Thoracic aorta (tissue), 2 donors: ENCODE results near the gene BCKDK. TPM values are rescaled to one million over a fixed set of nuclear protein-coding genes. Genes with fewer than 3 reads are reported as not detected.

ENCODE experiments used
- ATAC-seq: fragments of 150-250 bp; one replicate; pipeline ENCODE4 v1.8.0; 2017; ENCODE audit warnings: low read depth; ENCODE audit not compliant: insufficient number of reproducible peaks, low FRiP score
- DNase-seq: peaks from one replicate; pipeline ENCODE4 v3.0.0-alpha.2; 2020; ENCODE audit warnings: low spot score
- H3K27ac ChIP-seq, 2 donors: fragments of 200-600 bp; sonication (generic); 1 replicate in 1 of 2; 2 replicates in 1 of 2; pipeline ENCODE4 v1.5.1; 2016; ENCODE audit warnings: mild to moderate bottlenecking in 2 of 2, moderate library complexity in 2 of 2
- H3K27me3 ChIP-seq: fragments of 200-600 bp; sonication (generic); replicated peaks from 2 replicates; pipeline ENCODE4 v1.6.0; 2016; ENCODE audit warnings: mild to moderate bottlenecking; ENCODE audit not compliant: insufficient read depth
- H3K36me3 ChIP-seq: fragments of 200-600 bp; sonication (generic); one replicate; pipeline ENCODE4 v1.5.1; 2016
- H3K4me1 ChIP-seq, 2 donors: fragments of 200-600 bp; sonication (generic); 1 replicate in 1 of 2; 2 replicates in 1 of 2; pipeline versions ENCODE4 v1.5.1 to v1.6.0; 2016; ENCODE audit warnings: low read depth in 2 of 2, mild to moderate bottlenecking in 1 of 2; ENCODE audit not compliant: control insufficient read depth in 1 of 2
- H3K4me3 ChIP-seq: fragments of 200-600 bp; sonication (generic); 2 replicates; pipeline ENCODE4 v1.5.1; 2016; ENCODE audit warnings: mild to moderate bottlenecking
- H3K9me3 ChIP-seq: fragments of 200-600 bp; sonication (generic); 2 replicates; pipeline ENCODE4 v1.5.1; 2016
- total RNA-seq, 2 donors: library from RNA; depleted of rRNA; stranded (reverse); fragments of >200 nt; gene quantifications; one replicate each; pipeline versions ENCODE4 v1.1.0 to v1.2.3, GENCODE V29; 2016
- TF ChIP-seq, protein P1 (sequence below): fragments of 200-600 bp; sonication (generic); IDR thresholded peaks from one replicate; pipeline ENCODE4 v1.5.1; 2019; ENCODE audit warnings: antibody characterized with exemption

BCKDK gene
- total RNA-seq, 2 donors from 2014 or later: 35.1 to 58.5 TPM

DNA sequence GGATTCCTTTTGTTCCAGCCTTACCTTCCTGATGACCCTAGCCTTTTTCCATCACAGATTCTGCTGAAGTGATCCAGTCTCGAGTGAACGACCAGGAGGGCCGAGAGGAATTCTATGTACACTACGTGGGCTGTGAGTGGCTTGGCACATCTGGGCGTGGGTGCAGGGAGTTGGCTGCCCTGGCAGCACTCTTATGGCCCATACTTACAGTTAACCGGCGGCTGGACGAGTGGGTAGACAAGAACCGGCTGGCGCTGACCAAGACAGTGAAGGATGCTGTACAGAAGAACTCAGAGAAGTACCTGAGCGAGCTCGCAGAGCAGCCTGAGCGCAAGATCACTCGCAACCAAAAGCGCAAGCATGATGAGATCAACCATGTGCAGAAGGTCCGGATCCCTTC lies 11.9 kb downstream of the BCKDK start:
- Histone ChIP-seq H3K4me3 (no peak overlapping the region), H3K9me3 (no peaks in the 10 kb centered on the region), H3K27ac (no peak overlapping the region), H3K4me1 (peaks cover 11 to 16% of the 10 kb centered on the region in 2 donors), H3K36me3 (peaks cover 25% of the 10 kb centered on the region), H3K27me3 (no peaks in the 10 kb centered on the region)
- ATAC-seq (no peak), DNase-seq (no peak)
- TF ChIP-seq, protein P1, sequence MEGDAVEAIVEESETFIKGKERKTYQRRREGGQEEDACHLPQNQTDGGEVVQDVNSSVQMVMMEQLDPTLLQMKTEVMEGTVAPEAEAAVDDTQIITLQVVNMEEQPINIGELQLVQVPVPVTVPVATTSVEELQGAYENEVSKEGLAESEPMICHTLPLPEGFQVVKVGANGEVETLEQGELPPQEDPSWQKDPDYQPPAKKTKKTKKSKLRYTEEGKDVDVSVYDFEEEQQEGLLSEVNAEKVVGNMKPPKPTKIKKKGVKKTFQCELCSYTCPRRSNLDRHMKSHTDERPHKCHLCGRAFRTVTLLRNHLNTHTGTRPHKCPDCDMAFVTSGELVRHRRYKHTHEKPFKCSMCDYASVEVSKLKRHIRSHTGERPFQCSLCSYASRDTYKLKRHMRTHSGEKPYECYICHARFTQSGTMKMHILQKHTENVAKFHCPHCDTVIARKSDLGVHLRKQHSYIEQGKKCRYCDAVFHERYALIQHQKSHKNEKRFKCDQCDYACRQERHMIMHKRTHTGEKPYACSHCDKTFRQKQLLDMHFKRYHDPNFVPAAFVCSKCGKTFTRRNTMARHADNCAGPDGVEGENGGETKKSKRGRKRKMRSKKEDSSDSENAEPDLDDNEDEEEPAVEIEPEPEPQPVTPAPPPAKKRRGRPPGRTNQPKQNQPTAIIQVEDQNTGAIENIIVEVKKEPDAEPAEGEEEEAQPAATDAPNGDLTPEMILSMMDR: no peak

DNA sequence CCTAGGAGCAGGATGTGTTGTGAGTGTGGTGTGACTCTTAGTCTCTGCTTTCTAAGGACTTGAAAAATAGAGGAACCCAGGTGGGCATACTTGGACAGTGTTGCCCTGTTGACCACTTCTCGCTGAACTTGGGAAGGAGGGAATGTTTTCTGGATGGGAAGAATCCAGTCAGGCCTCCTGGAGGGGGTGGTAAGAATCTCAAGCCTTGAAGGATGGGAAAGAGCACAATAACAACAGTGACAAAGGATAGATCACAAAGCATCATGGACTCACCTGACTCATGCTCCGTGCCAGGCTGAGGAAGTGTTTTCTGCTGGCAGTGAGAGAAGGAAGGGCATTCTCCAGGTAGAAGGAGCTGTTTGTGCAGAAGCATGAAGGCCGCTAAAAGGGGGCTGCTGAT lies 17.7 kb downstream of the BCKDK start:
- H3K36me3 ChIP-seq: peaks cover 58% of the 10 kb centered on the region
- H3K27ac ChIP-seq: no peak overlapping the region
- no peak overlapping the region for H3K4me3 ChIP-seq
- TF ChIP-seq, protein P1: no peak
- H3K4me1 ChIP-seq: no peaks in the 10 kb centered on the region
- no peaks in the 10 kb centered on the region for H3K27me3 ChIP-seq
- ATAC-seq (no peak), DNase-seq (no peak)
- no peaks in the 10 kb centered on the region for H3K9me3 ChIP-seq

DNA sequence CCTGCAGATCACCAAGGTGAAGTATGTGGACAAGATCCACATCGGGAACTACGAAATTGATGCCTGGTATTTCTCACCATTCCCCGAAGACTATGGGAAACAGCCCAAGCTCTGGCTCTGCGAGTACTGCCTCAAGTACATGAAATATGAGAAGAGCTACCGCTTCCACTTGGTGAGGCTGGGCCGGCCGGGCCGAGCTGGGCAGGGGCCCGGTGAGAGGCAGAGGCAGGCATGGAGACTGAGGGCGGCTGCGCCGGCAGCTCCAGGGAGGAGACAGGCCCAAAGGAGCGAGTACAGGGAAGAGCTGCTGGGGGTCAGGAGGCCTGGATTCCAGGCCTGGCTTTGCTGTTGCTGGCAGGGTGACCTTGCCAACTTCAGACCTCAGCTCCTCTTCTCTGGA lies 19.0 kb downstream of the BCKDK start:
- TF ChIP-seq, protein P1: no peak
- no peaks in the 10 kb centered on the region for H3K9me3 ChIP-seq
- H3K36me3 ChIP-seq: peaks cover 60% of the 10 kb centered on the region
- no peak overlapping the region for H3K4me3 ChIP-seq
- no peaks in the 10 kb centered on the region for H3K4me1 ChIP-seq
- H3K27me3 ChIP-seq: no peaks in the 10 kb centered on the region
- H3K27ac ChIP-seq: no peak overlapping the region
- DNase-seq: no peak
- ATAC-seq: no peak

DNA sequence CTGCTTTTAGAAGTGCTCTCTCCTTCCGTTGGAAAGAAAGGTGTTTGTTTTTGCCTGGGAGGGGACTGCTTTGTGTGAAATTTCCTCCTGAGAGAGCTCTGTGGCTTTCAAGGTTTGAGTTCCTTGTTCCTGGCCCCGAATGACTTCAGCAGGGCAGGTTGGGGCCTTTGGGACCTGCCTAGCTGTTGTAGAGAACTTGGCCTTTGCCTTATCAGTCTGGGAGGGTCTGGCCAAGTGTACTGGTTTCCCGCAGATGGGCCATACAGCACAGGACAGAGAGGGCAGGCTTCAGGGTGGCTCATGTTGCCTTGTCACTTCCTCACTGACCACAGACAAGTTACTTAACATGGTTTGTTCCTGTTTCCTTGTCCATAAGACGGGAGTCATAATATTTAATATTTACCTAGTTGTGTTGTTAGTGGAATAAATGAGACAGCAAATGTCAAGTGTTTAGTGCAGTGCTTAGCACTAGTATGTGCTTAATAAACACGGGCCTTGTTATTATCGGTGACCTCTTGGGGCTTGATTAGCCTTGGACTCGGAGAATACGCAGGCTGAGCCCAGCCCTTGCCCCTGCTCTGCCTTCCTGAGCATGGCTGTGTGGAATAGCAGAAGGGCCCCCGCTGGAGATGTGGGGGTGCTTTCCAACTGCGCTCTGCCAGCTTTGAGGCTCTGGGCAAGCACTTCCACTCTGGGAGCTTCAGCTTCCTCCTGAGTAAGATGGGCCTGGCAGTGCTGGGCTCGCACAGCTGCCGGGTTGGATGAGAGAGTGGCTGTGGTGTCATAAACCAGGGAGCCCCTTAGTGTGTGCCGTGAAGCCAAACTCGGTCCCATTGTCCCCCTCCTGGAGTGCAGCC lies 20.8 kb downstream of the BCKDK start:
- Histone ChIP-seq H3K4me3 (no peak overlapping the region), H3K36me3 (peaks cover 62% of the 10 kb centered on the region), H3K9me3 (no peaks in the 10 kb centered on the region), H3K27ac (peak overlapping the region in 1 of 2 donors; percentile 64), H3K27me3 (no peaks in the 10 kb centered on the region), H3K4me1 (no peaks in the 10 kb centered on the region)
- TF ChIP-seq, protein P1: no peak
- ATAC-seq (no peak), DNase-seq (no peak)

DNA sequence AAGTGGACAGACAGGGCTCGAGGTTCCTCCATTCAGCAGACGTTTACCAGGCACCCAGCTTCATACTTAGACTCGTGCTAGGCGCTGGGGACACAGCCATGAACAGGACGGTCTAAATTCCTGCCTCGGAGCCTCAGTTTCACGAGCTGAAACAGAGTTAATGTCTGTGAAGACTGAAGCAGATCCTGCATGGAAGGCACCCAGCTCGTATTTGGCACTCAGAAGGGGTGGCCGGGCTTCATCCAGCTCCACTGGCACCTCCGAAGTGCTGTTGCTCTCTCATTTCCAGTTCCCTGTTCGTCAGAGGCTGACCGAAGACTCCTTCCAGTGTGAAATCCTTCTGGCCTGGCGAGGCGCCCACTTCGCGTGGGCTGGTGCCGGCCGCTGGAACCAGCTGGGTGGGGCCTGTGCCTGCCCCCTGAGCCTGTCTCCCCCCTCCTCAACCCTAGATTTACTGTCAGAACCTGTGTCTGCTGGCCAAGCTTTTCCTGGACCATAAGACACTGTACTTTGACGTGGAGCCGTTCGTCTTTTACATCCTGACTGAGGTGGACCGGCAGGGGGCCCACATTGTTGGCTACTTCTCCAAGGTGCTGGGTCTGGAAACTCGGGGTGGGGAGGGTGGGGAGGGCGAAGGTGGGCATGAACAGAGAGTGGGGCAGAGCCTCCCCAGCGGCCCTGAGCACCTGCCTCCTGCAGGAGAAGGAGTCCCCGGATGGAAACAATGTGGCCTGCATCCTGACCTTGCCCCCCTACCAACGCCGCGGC lies 21.6 kb downstream of the BCKDK start:
- no peaks in the 10 kb centered on the region for H3K4me1 ChIP-seq
- H3K27ac ChIP-seq: peak overlapping the region in 1 of 2 donors; percentile 64
- H3K27me3 ChIP-seq: no peaks in the 10 kb centered on the region
- DNase-seq (no peak), ATAC-seq (no peak)
- TF ChIP-seq, protein P1: no peak
- H3K9me3 ChIP-seq: no peaks in the 10 kb centered on the region
- H3K4me3 ChIP-seq: no peak overlapping the region
- peaks cover 58% of the 10 kb centered on the region for H3K36me3 ChIP-seq
